ENCODE data around the gene PHACTR1. TPM values are rescaled to one million over a fixed set of nuclear protein-coding genes. Genes with fewer than 3 reads are reported as not detected.
"Not testable (repeated sequence)": the region's sequence is repeated elsewhere in the genome, so short reads cannot be mapped to it uniquely, and the experiment has no call there.

PHACTR1 gene
- total RNA-seq (2014; rRNA removed; shearing (Covaris generic)), result 4.1 and 13.2 TPM in 2 replicates

- no peak for DNase-seq (ENCODE audit: low read depth)
Measured at GRCh38 chr6:12716298-12716916, at the start of gene PHACTR1. Gene PHACTR1 (plus strand): TSS chr6:12716767.

GRCh38 chr6:12666886-12667285 is 49.7 kb upstream of the PHACTR1 start:
- DNase-seq (ENCODE audit: low read depth), result no peak

- DNase-seq (ENCODE audit: low read depth), result no peak
Measured at GRCh38 chr6:12675931-12676330, 40.6 kb upstream of the PHACTR1 start.

GRCh38 chr6:12679341-12679740 is 37.2 kb upstream of the PHACTR1 start:
- no peak for DNase-seq (ENCODE audit: low read depth)

GRCh38 chr6:12693122-12693521 is 23.4 kb upstream of the PHACTR1 start:
- DNase-seq (ENCODE audit: low read depth), result no peak

- no peak for DNase-seq (ENCODE audit: low read depth)
Measured at GRCh38 chr6:12698298-12698697, 18.3 kb upstream of the PHACTR1 start.

GRCh38 chr6:12704946-12705345 is 11.6 kb upstream of the PHACTR1 start:
- no peak for DNase-seq (ENCODE audit: low read depth)

- DNase-seq (ENCODE audit: low read depth), result peak; percentile 87
Measured at GRCh38 chr6:12709116-12709515, 7.5 kb upstream of the PHACTR1 start.

- no peak for DNase-seq (ENCODE audit: low read depth)
Measured at GRCh38 chr6:12709556-12710232, 6.9 kb upstream of the PHACTR1 start.

GRCh38 chr6:12710921-12711320 is 5.6 kb upstream of the PHACTR1 start:
- no peak for DNase-seq (ENCODE audit: low read depth)

- DNase-seq (ENCODE audit: low read depth), result no peak
Measured at GRCh38 chr6:12714022-12714421, 2.5 kb upstream of the PHACTR1 start.

- DNase-seq (ENCODE audit: low read depth), result no peak
Measured at GRCh38 chr6:12715437-12715836, 1.1 kb upstream of the PHACTR1 start.

GRCh38 chr6:12717356-12717755 is 789 bp downstream of the PHACTR1 start:
- peak; percentile 66 for DNase-seq (ENCODE audit: low read depth)

GRCh38 chr6:12718015-12718414 is 1.4 kb downstream of the PHACTR1 start:
- DNase-seq (ENCODE audit: low read depth), result peak; percentile 84

- no peak for DNase-seq (ENCODE audit: low read depth)
Measured at GRCh38 chr6:12719017-12719416, 2.5 kb downstream of the PHACTR1 start.

GRCh38 chr6:12720310-12720709 is 3.7 kb downstream of the PHACTR1 start:
- no peak for DNase-seq (ENCODE audit: low read depth)

- no peak for DNase-seq (ENCODE audit: low read depth)
Measured at GRCh38 chr6:12725263-12725662, 8.7 kb downstream of the PHACTR1 start.

GRCh38 chr6:12729467-12729866 is 12.9 kb downstream of the PHACTR1 start:
- no peak for DNase-seq (ENCODE audit: low read depth)

GRCh38 chr6:12730809-12731208 is 14.2 kb downstream of the PHACTR1 start:
- DNase-seq (ENCODE audit: low read depth), result not testable (repeated sequence)

- DNase-seq (ENCODE audit: low read depth), result no peak
Measured at GRCh38 chr6:12733876-12734275, 17.3 kb downstream of the PHACTR1 start.

- DNase-seq (ENCODE audit: low read depth), result no peak
Measured at GRCh38 chr6:12735786-12736185, 19.2 kb downstream of the PHACTR1 start.

GRCh38 chr6:12748411-12748810 is 31.8 kb downstream of the PHACTR1 start:
- DNase-seq (ENCODE audit: low read depth), result no peak

GRCh38 chr6:12748815-12749521 is 32.4 kb downstream of the PHACTR1 start:
- DNase-seq (ENCODE audit: low read depth), result peak; percentile 70

Measured in Daoy (cell line).